Fibroblast of lung (primary cell): Measurements from ENCODE around the gene AKNA. TPM values are rescaled to one million over a fixed set of nuclear protein-coding genes. Genes with fewer than 3 reads are reported as not detected.

Experiments
- DNase-seq, 2 donors: peaks; one replicate each; pipeline versions ENCODE4 v3.0.0 to v3.0.0-alpha.2; 2010; ENCODE audit warnings: low read depth in 2 of 2
- H2AFZ ChIP-seq: 2 replicates; pipeline ENCODE4 v1.5.1; 2012; ENCODE audit warnings: low read length, control low read depth, inconsistent platforms
- H3K27ac ChIP-seq: 2 replicates; pipeline ENCODE4 v1.5.1; 2011; ENCODE audit warnings: low read length, control low read depth; ENCODE audit not compliant: insufficient read depth
- H3K27me3 ChIP-seq: 2 replicates; pipeline ENCODE4 v1.5.1; 2011; ENCODE audit warnings: mild to moderate bottlenecking, low read length; ENCODE audit not compliant: control insufficient read depth, insufficient read depth
- H3K36me3 ChIP-seq: 2 replicates; pipeline ENCODE4 v1.5.1; 2011; ENCODE audit warnings: low read length; ENCODE audit not compliant: control insufficient read depth, insufficient read depth
- H3K4me1 ChIP-seq: 2 replicates; pipeline ENCODE4 v1.5.1; 2011; ENCODE audit warnings: low read length; ENCODE audit not compliant: control insufficient read depth, insufficient read depth; ENCODE audit errors: extremely low read depth
- H3K4me2 ChIP-seq: 2 replicates; pipeline ENCODE4 v1.5.1; 2011; ENCODE audit warnings: low read length, control low read depth; ENCODE audit not compliant: insufficient read depth; ENCODE audit errors: extremely low read depth
- H3K4me3 ChIP-seq, 4 experiments: fragments of 200-600 bp in 1 of 4; sonication (generic) in 1 of 4; replicated peaks in 1 of 4; 2 replicates each; pipeline ENCODE4 v1.5.1; 2011 to 2016; ENCODE audit warnings: low read length in 4 of 4, low read depth in 3 of 4, mild to moderate bottlenecking in 3 of 4, control low read depth in 2 of 4, inconsistent platforms in 1 of 4, mixed read lengths in 1 of 4; ENCODE audit not compliant: insufficient read depth in 1 of 4; ENCODE audit errors: control extremely low read depth in 1 of 4
- H3K79me2 ChIP-seq: 2 replicates; pipeline ENCODE4 v1.5.1; 2012; ENCODE audit warnings: mild to moderate bottlenecking, low read length, inconsistent platforms; ENCODE audit not compliant: control insufficient read depth, insufficient read depth
- H3K9ac ChIP-seq: 2 replicates; pipeline ENCODE4 v1.5.1; 2011; ENCODE audit warnings: mild to moderate bottlenecking, low read length, control low read depth; ENCODE audit not compliant: insufficient read depth
- H3K9me3 ChIP-seq: 2 replicates; pipeline ENCODE4 v1.5.1; 2012; ENCODE audit warnings: low read depth, low read length; ENCODE audit not compliant: control insufficient read depth, insufficient read depth
- H4K20me1 ChIP-seq: 2 replicates; pipeline ENCODE4 v1.5.1; 2011; ENCODE audit warnings: low read length; ENCODE audit not compliant: control insufficient read depth, insufficient read depth; ENCODE audit errors: extremely low read depth
- CTCF ChIP-seq, 2 donors: IDR thresholded peaks in 1 of 2; conservative IDR thresholded peaks in 1 of 2; 1 replicate in 1 of 2; 2 replicates in 1 of 2; pipeline ENCODE4 v1.5.1; 2011 to 2012; ENCODE audit warnings: low read length in 2 of 2, control low read depth in 1 of 2, inconsistent platforms in 1 of 2, low read depth in 1 of 2, mild to moderate bottlenecking in 1 of 2
- EZH2 ChIP-seq: IDR thresholded peaks from 2 replicates; pipeline ENCODE4 v1.5.1; 2012; ENCODE audit warnings: low read length, control low read depth, mild to moderate bottlenecking; ENCODE audit errors: missing control alignments
- polyA plus RNA-seq, 2 donors: library from polyadenylated mRNA; depleted of rRNA in 1 of 2; stranded (reverse) in 1 of 2; unstranded in 1 of 2; fragments of >200 nt; gene quantifications; 2 replicates each; pipeline ENCODE4 v1.2.1, GENCODE V29; 2011 to 2012; ENCODE audit warnings: missing spikeins in 1 of 2
- total RNA-seq: library from RNA; depleted of rRNA; stranded (reverse); fragments of >200 nt; gene quantifications from 2 replicates; pipeline ENCODE4 v1.2.1, GENCODE V29; 2014

The AKNA gene
- total and polyA plus RNA-seq, 2 donors (not counting 1 experiment from before 2014, with no cell fraction given): 5.6 to 19.3 TPM

DNA sequence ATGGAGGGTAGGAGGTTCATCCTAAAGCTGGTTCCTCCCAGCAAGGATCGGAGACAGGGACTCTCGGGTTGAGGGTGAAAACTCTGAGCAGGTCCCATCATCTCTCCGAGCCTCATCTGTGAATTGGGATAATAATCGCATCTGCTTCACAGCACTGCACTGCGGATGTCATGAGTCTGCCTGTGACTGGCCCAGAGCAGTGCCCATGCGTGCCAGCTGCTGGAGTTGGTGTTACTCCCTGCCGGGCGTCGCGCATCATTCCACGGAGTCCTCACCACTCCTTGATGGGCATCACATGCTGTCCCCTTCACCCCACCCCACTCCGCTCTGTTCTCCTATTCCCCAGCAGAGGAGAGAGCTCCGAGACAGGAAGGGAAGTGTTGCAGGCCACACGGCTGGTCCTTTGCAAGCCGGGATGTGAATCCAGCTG lies 100.0 kb downstream of the AKNA start:
- H3K27ac ChIP-seq: no peak overlapping the region

GRCh38 chr9:114287001-114287762 lies 100.6 kb downstream of the AKNA start:
- TF ChIP-seq CTCF (conservative IDR thresholded peaks at IDR 0.05 in 1 of 2, IDR thresholded peaks at IDR 0.05 in 1 of 2; ENCODE audit: low read depth in 1 of 2, low read length in 2 of 2): no peak
- TF ChIP-seq EZH2: no peak

More for the DNA sequence above, 100.0 kb downstream of the AKNA start:
- DNase-seq: no peak
- Histone ChIP-seq H3K36me3 (peaks cover 3% of the 10 kb centered on the region), H3K79me2 (no peaks in the 10 kb centered on the region), H3K27me3 (no peaks in the 10 kb centered on the region), H3K4me1 (peaks cover 14% of the 10 kb centered on the region), H3K9ac (no peak overlapping the region), H4K20me1 (no peaks in the 10 kb centered on the region), H2AFZ (no peak overlapping the region), H3K4me3 (no peak overlapping the region), H3K4me2 (no peak overlapping the region), H3K9me3 (no peaks in the 10 kb centered on the region)
- no peak for TF ChIP-seq EZH2

GRCh38 chr9:114286146-114286679 lies 101.6 kb downstream of the AKNA start:
- no peaks in the 10 kb centered on the region for H4K20me1 ChIP-seq
- H3K9ac ChIP-seq: no peak overlapping the region
- no peak overlapping the region for H3K27ac ChIP-seq
- no peaks in the 10 kb centered on the region for H3K27me3 ChIP-seq
- H3K4me1 ChIP-seq: peaks cover 21% of the 10 kb centered on the region
- no peak overlapping the region for H3K4me3 ChIP-seq
- peaks cover 2% of the 10 kb centered on the region for H3K36me3 ChIP-seq
- H3K9me3 ChIP-seq: no peaks in the 10 kb centered on the region
- no peaks in the 10 kb centered on the region for H3K79me2 ChIP-seq
- no peak overlapping the region for H2AFZ ChIP-seq
- no peak for DNase-seq
- TF ChIP-seq CTCF (conservative IDR thresholded peaks at IDR 0.05 in 1 of 2, IDR thresholded peaks at IDR 0.05 in 1 of 2; ENCODE audit: low read depth in 1 of 2, low read length in 2 of 2) (no peak), EZH2 (no peak)
- no peak overlapping the region for H3K4me2 ChIP-seq

More at GRCh38 chr9:114287001-114287762, 100.6 kb downstream of the AKNA start:
- Histone ChIP-seq H3K4me3 (no peak overlapping the region), H3K27me3 (no peaks in the 10 kb centered on the region), H3K9ac (no peak overlapping the region), H4K20me1 (no peaks in the 10 kb centered on the region), H3K9me3 (no peaks in the 10 kb centered on the region), H3K79me2 (no peaks in the 10 kb centered on the region), H3K36me3 (peaks cover 3% of the 10 kb centered on the region), H3K27ac (no peak overlapping the region), H3K4me1 (peaks cover 14% of the 10 kb centered on the region), H2AFZ (no peak overlapping the region), H3K4me2 (no peak overlapping the region)
- no peak for DNase-seq
